GM20000 (cell line): Measurements from ENCODE around the gene KDM4F.

ENCODE experiments used
- DNase-seq: peaks from one replicate; pipeline ENCODE4 v3.0.0; 2012; ENCODE audit warnings: low spot score
- CTCF ChIP-seq: IDR thresholded peaks from 2 replicates; pipeline ENCODE4 v1.5.1; 2012; ENCODE audit warnings: mild to moderate bottlenecking, control low read depth; ENCODE audit errors: extremely low read depth, missing control alignments

Gene KDM4F

GRCh38 chr11:95065336-95065735 lies 16.1 kb downstream of the KDM4F start:
- no peak for TF ChIP-seq CTCF
- no peak for DNase-seq

GRCh38 chr11:95066716-95067038 lies 17.5 kb downstream of the KDM4F start, which contains the start of gene SRSF8:
Gene SRSF8 (plus strand): TSS chr11:95066919. CDS start chr11:95067227, 308 bp downstream.
- TF ChIP-seq CTCF, result no peak
- peak; percentile 28 for DNase-seq

GRCh38 chr11:95067039-95067840 lies 18.0 kb downstream of the KDM4F start:
- TF ChIP-seq CTCF, result peak; percentile 54
- peak; percentile 64 for DNase-seq

- no peak for TF ChIP-seq CTCF
- DNase-seq, result no peak
These were observed 18.6 kb downstream of the KDM4F start for GRCh38 chr11:95067841-95068219.

GRCh38 chr11:95068549-95068948 lies 19.3 kb downstream of the KDM4F start:
- DNase-seq, result peak; percentile 77

GRCh38 chr11:95070471-95070870 lies 21.2 kb downstream of the KDM4F start:
- TF ChIP-seq CTCF, result no peak

More at GRCh38 chr11:95068549-95068948, 19.3 kb downstream of the KDM4F start:
- no peak for TF ChIP-seq CTCF

GRCh38 chr11:95072948-95073347 lies 23.7 kb downstream of the KDM4F start:
- no peak for TF ChIP-seq CTCF
- DNase-seq, result no peak

More at GRCh38 chr11:95070471-95070870, 21.2 kb downstream of the KDM4F start:
- no peak for DNase-seq
